Pancreas (tissue), 10 donors: ENCODE results near the gene KDM6A. TPM values are rescaled to one million over a fixed set of nuclear protein-coding genes. Genes with fewer than 3 reads are reported as not detected.

Experiments used
- ATAC-seq, 4 donors: fragments of 200-7000 bp; cut with Tn5 transposase; one replicate each; pipeline versions ENCODE4 v1.8.0 to v1.9.1; 2020; ENCODE audit warnings: mild to moderate bottlenecking in 4 of 4, moderate library complexity in 4 of 4
- DNase-seq, 6 donors: peaks; one replicate each; pipeline ENCODE4 v3.0.0-alpha.2; 2020
- FAIRE-seq: peaks from 2 replicates; lab custom pipeline; 2012; peaks lifted over from hg19 to GRCh38; lab: Jason Lieb, UNC
- H3K27ac ChIP-seq, 4 donors: fragments of 200-600 bp; sonication (generic); 1 replicate in 3 of 4; 2 replicates in 1 of 4; pipeline versions ENCODE4 v1.5.0 to v1.8.0; 2020
- H3K27me3 ChIP-seq, 4 donors: fragments of 200-600 bp; one replicate each; pipeline ENCODE4 v1.8.0; 2021
- H3K36me3 ChIP-seq, 3 donors: fragments of 200-600 bp; sonication (generic) in 1 of 3; one replicate each; pipeline versions ENCODE4 v1.5.0 to v1.8.0; 2020 to 2021
- H3K4me1 ChIP-seq, 3 donors: fragments of 200-600 bp; one replicate each; pipeline ENCODE4 v1.8.0; 2021
- H3K4me3 ChIP-seq, 4 donors: fragments of 200-600 bp; sonication (generic) in 2 of 4; one replicate each; pipeline versions ENCODE4 v1.5.0 to v1.8.0; 2020 to 2021
- H3K9me3 ChIP-seq, 4 donors: fragments of 200-600 bp; one replicate each; pipeline ENCODE4 v1.8.0; 2021
- CTCF ChIP-seq, 4 donors: fragments of 200-600 bp; sonication (generic) in 3 of 4; IDR thresholded peaks; one replicate each; pipeline versions ENCODE4 v1.5.0 to v1.8.0; 2021; ENCODE audit warnings: antibody characterized with exemption in 4 of 4
- WGBS, 2 donors: extraction: QIAGEN DNeasy Blood & Tissue Kit; methylation state at CpG; one replicate each; pipeline ENCODE4 v1.1.7; 2013; 5-methylcytosine and 5-hydroxymethylcytosine counted together
- intact Hi-C, 3 donors: fragments of 100-400 bp; cut with DNase I; formaldehyde crosslinking; loops; one replicate each; pipeline versions ENCODE4 v1.11.1 to v1.14.2; 2022
- polyA plus RNA-seq, 2 donors: library from polyadenylated mRNA; stranded (reverse); fragments of 200-250 nt; gene quantifications; one replicate each; pipeline ENCODE4 v1.2.3, GENCODE V29; 2013
- total RNA-seq, 6 donors: library from RNA; stranded (reverse); fragmentation: NEBNext Ultra II Directional in 4 of 6; extraction: Animal tissue kit (Norgen Biotek cat#: 25700) in 4 of 6; gene quantifications; one replicate each; pipeline versions ENCODE4 v1.2.1 to v1.2.4, GENCODE V29; 2021 to 2023
- donor health status: healthy with polysubstance abuse.
- donor health status: DM: no; HTN: no; CAD: no; lungs with moderate emphysema.
- donor health status: DM: no; HTN: no; CAD: no.
- donor health status: control.
- donor health status: control.
- donor health status: Bipolar disorder and iron deficiency.
- donor health status: DM: yes; HTN: yes; CAD: no.
- donor health status: DM: no; HTN: no; CAD: no.
- donor health status: DM: no; HTN: no; CAD: no.
- donor health status: DM: yes; HTN: yes; CAD: no.

KDM6A gene
- total and polyA plus RNA-seq, 8 donors = 5.5 to 27.5 (median 16.3) TPM

GRCh38 chrX:45006002-45006800, 133.2 kb downstream of the KDM6A start:
- FAIRE-seq = no peak
- TF ChIP-seq CTCF (IDR thresholded peaks at IDR 0.05) = no peak
- no peaks in the 10 kb centered on the region for H3K36me3 ChIP-seq
- intact Hi-C loops = no loop called here
- H3K27me3 ChIP-seq = no peaks in the 10 kb centered on the region
- H3K4me3 ChIP-seq = no peak overlapping the region
- WGBS, 2 donors = 97 to 99% methylated on average over 12 to 13 of the region's 13 CpGs
- no peaks in the 10 kb centered on the region for H3K9me3 ChIP-seq
- DNase-seq = no peak
- ATAC-seq = no peak
- peaks cover 0 to 5% (median 4%) of the 10 kb centered on the region in 3 donors for H3K4me1 ChIP-seq
- no peak overlapping the region for H3K27ac ChIP-seq

GRCh38 chrX:45007598-45007997, 134.6 kb downstream of the KDM6A start:
- no peak overlapping the region for H3K27ac ChIP-seq
- TF ChIP-seq CTCF (IDR thresholded peaks at IDR 0.05) = no peak
- ATAC-seq (no peak), DNase-seq (no peak), FAIRE-seq (no peak)
- no peaks in the 10 kb centered on the region for H3K27me3 ChIP-seq
- peaks cover 0 to 5% (median 4%) of the 10 kb centered on the region in 3 donors for H3K4me1 ChIP-seq
- no peaks in the 10 kb centered on the region for H3K9me3 ChIP-seq
- H3K4me3 ChIP-seq = no peak overlapping the region
- no peaks in the 10 kb centered on the region for H3K36me3 ChIP-seq
- 90 to 95% methylated on average over 3 of the region's 3 CpGs for WGBS, 2 donors
- intact Hi-C loops = no loop called here

GRCh38 chrX:45009371-45010000, 136.5 kb downstream of the KDM6A start:
- H3K27me3 ChIP-seq = no peaks in the 10 kb centered on the region
- peaks cover 0 to 5% (median 4%) of the 10 kb centered on the region in 3 donors for H3K4me1 ChIP-seq
- no peak overlapping the region for H3K27ac ChIP-seq
- ATAC-seq (no peak), FAIRE-seq (no peak), DNase-seq (no peak)
- intact Hi-C loops = no loop called here
- no peak for TF ChIP-seq CTCF (IDR thresholded peaks at IDR 0.05)
- H3K9me3 ChIP-seq = no peaks in the 10 kb centered on the region
- WGBS, 2 donors = 81 to 87% methylated on average over 3 of the region's 3 CpGs
- H3K36me3 ChIP-seq = no peaks in the 10 kb centered on the region
- H3K4me3 ChIP-seq = no peak overlapping the region

GRCh38 chrX:45011131-45011530, 138.1 kb downstream of the KDM6A start:
- Histone ChIP-seq H3K27ac (no peak overlapping the region), H3K27me3 (no peaks in the 10 kb centered on the region), H3K4me1 (peaks cover 0 to 5% (median 4%) of the 10 kb centered on the region in 3 donors), H3K36me3 (no peaks in the 10 kb centered on the region), H3K4me3 (no peak overlapping the region), H3K9me3 (no peaks in the 10 kb centered on the region)
- intact Hi-C loops = no loop called here
- DNase-seq (no peak), ATAC-seq (no peak), FAIRE-seq (peak; percentile 60)
- TF ChIP-seq CTCF (IDR thresholded peaks at IDR 0.05) = no peak

- Histone ChIP-seq H3K27ac (no peak overlapping the region), H3K9me3 (no peaks in the 10 kb centered on the region), H3K4me1 (peaks cover 0 to 5% (median 4%) of the 10 kb centered on the region in 3 donors), H3K36me3 (no peaks in the 10 kb centered on the region), H3K4me3 (no peak overlapping the region), H3K27me3 (no peaks in the 10 kb centered on the region)
- intact Hi-C loops = no loop called here
- FAIRE-seq (peak; percentile 78), DNase-seq (no peak), ATAC-seq (no peak)
- WGBS, 2 donors = 96 to 100% methylated on average over 1 of the region's 1 CpG
- TF ChIP-seq CTCF (IDR thresholded peaks at IDR 0.05) = no peak
Measured at GRCh38 chrX:45011597-45011996, 138.6 kb downstream of the KDM6A start.
